ENCODE measurements around the gene RBM25. TPM values are rescaled to one million over a fixed set of nuclear protein-coding genes. Genes with fewer than 3 reads are reported as not detected.

Gene RBM25
- total RNA-seq, 1 donor from 2014 or later: 155 TPM

- Mint-ChIP-seq H3K4me3 (no peak overlapping the region), H3K27ac (no peak overlapping the region)
Measured at GRCh38 chr14:73143617-73144016, 85.3 kb downstream of the RBM25 start.

GRCh38 chr14:73145371-73145770 is 87.0 kb downstream of the RBM25 start:
- Mint-ChIP-seq H3K27me3 (ENCODE audit: low read depth) (no peaks in the 10 kb centered on the region), H3K4me1 (peaks cover 11% of the 10 kb centered on the region), H3K36me3 (no peaks in the 10 kb centered on the region), H3K9me3 (no peaks in the 10 kb centered on the region), H3K4me3 (no peak overlapping the region), H3K27ac (no peak overlapping the region)
- DNase-seq (ENCODE audit: low spot score in 2 of 2, unreplicated experiment in 2 of 2): no peak
- TF ChIP-seq CTCF (IDR thresholded peaks at IDR 0.05; ENCODE audit: unreplicated experiment): no peak

More at GRCh38 chr14:73143617-73144016, 85.3 kb downstream of the RBM25 start:
- DNase-seq (ENCODE audit: low spot score in 2 of 2, unreplicated experiment in 2 of 2): no peak
- TF ChIP-seq CTCF (IDR thresholded peaks at IDR 0.05; ENCODE audit: unreplicated experiment): no peak
- Mint-ChIP-seq H3K27me3 (ENCODE audit: low read depth) (no peaks in the 10 kb centered on the region), H3K4me1 (peaks cover 11% of the 10 kb centered on the region), H3K36me3 (no peaks in the 10 kb centered on the region), H3K9me3 (no peaks in the 10 kb centered on the region)

- DNase-seq (ENCODE audit: low spot score in 2 of 2, unreplicated experiment in 2 of 2): no peak
- H3K4me3 Mint-ChIP-seq: no peak overlapping the region
- no peak for TF ChIP-seq CTCF (IDR thresholded peaks at IDR 0.05; ENCODE audit: unreplicated experiment)
- no peak overlapping the region for H3K27ac Mint-ChIP-seq
- no peaks in the 10 kb centered on the region for H3K9me3 Mint-ChIP-seq
- peaks cover 8% of the 10 kb centered on the region for H3K4me1 Mint-ChIP-seq
- no peaks in the 10 kb centered on the region for H3K36me3 Mint-ChIP-seq
- no peaks in the 10 kb centered on the region for H3K27me3 Mint-ChIP-seq (ENCODE audit: low read depth)
Measured at GRCh38 chr14:73146111-73146510, 87.8 kb downstream of the RBM25 start.

GRCh38 chr14:73149753-73150152 is 91.4 kb downstream of the RBM25 start:
- no peak overlapping the region for H3K4me3 Mint-ChIP-seq
- DNase-seq (ENCODE audit: low spot score in 2 of 2, unreplicated experiment in 2 of 2): no peak
- no peaks in the 10 kb centered on the region for H3K9me3 Mint-ChIP-seq
- peaks cover 8% of the 10 kb centered on the region for H3K4me1 Mint-ChIP-seq
- TF ChIP-seq CTCF (IDR thresholded peaks at IDR 0.05; ENCODE audit: unreplicated experiment): no peak
- H3K27ac Mint-ChIP-seq: no peak overlapping the region
- H3K36me3 Mint-ChIP-seq: peaks cover 2% of the 10 kb centered on the region
- no peaks in the 10 kb centered on the region for H3K27me3 Mint-ChIP-seq (ENCODE audit: low read depth)

GRCh38 chr14:73153272-73153671 is 94.9 kb downstream of the RBM25 start:
- Mint-ChIP-seq H3K27me3 (ENCODE audit: low read depth) (no peaks in the 10 kb centered on the region), H3K4me3 (no peak overlapping the region), H3K4me1 (no peaks in the 10 kb centered on the region), H3K27ac (no peak overlapping the region), H3K9me3 (no peaks in the 10 kb centered on the region), H3K36me3 (peaks cover 10% of the 10 kb centered on the region)
- TF ChIP-seq CTCF (IDR thresholded peaks at IDR 0.05; ENCODE audit: unreplicated experiment): no peak
- DNase-seq (ENCODE audit: low spot score in 2 of 2, unreplicated experiment in 2 of 2): no peak

- no peak overlapping the region for H3K27ac Mint-ChIP-seq
- H3K27me3 Mint-ChIP-seq (ENCODE audit: low read depth): no peaks in the 10 kb centered on the region
- TF ChIP-seq CTCF (IDR thresholded peaks at IDR 0.05; ENCODE audit: unreplicated experiment): no peak
- H3K4me1 Mint-ChIP-seq: no peaks in the 10 kb centered on the region
- H3K9me3 Mint-ChIP-seq: no peaks in the 10 kb centered on the region
- no peak overlapping the region for H3K4me3 Mint-ChIP-seq
- DNase-seq (ENCODE audit: low spot score in 2 of 2, unreplicated experiment in 2 of 2): no peak
- H3K36me3 Mint-ChIP-seq: peaks cover 40% of the 10 kb centered on the region
Measured at GRCh38 chr14:73162251-73162650, 103.9 kb downstream of the RBM25 start.
